Upper lobe of left lung (tissue), 4 donors: Measurements from ENCODE around the gene TICAM2.

Experiments
- CTCF ChIP-seq, 6 experiments: fragments of 450-650 bp in 4 of 6; fragments of 200-600 bp in 2 of 6; sonication (generic) in 2 of 6; IDR thresholded peaks; one replicate each; pipeline ENCODE4 v1.5.1; 2016 to 2019; ENCODE audit warnings: antibody characterized with exemption in 6 of 6
- EP300 ChIP-seq, 4 donors: sonication (generic); formaldehyde crosslinking; IDR thresholded peaks; one replicate each; pipeline ENCODE4 v1.5.1; 2017; ENCODE audit warnings: antibody characterized with exemption in 4 of 4, control low read depth in 2 of 4
- POLR2A ChIP-seq, 4 donors: fragments of 450-650 bp; IDR thresholded peaks; one replicate each; pipeline ENCODE4 v1.5.1; 2016 to 2017; ENCODE audit warnings: antibody characterized with exemption in 4 of 4, mild to moderate bottlenecking in 2 of 4
- POLR2AphosphoS5 ChIP-seq, 2 donors: sonication (generic); formaldehyde crosslinking; IDR thresholded peaks; one replicate each; pipeline ENCODE4 v1.5.1; 2017; ENCODE audit warnings: antibody characterized with exemption in 2 of 2

GRCh38 chr5:115585265-115585664 lies 17.0 kb downstream of the TICAM2 start:
- TF ChIP-seq POLR2A (IDR thresholded peaks at IDR 0.05) (no peak), CTCF (IDR thresholded peaks at IDR 0.05) (no peak), EP300 (IDR thresholded peaks at IDR 0.05) (no peak), POLR2AphosphoS5 (IDR thresholded peaks at IDR 0.05) (no peak)
